SU-DHL-6 (cell line): ENCODE data around the gene HEATR5A.

Source experiments
- EZH2phosphoT487 ChIP-seq: fragments of 200-600 bp; sonication (generic), shearing (Covaris generic); conservative IDR thresholded peaks from 2 replicates; pipeline ENCODE4 v1.6.1; 2018; ENCODE audit warnings: mild to moderate bottlenecking, antibody characterized with exemption, low read length, moderate library complexity, mixed read lengths
- TF ChIP-seq, protein P1 (sequence below): fragments of 200-600 bp; sonication (generic); IDR thresholded peaks from one replicate; pipeline ENCODE4 v1.5.1; 2017; ENCODE audit warnings: antibody characterized with exemption, mild to moderate bottlenecking, low read length, moderate library complexity; ENCODE audit not compliant: insufficient read depth, poor library complexity, severe bottlenecking

DNA sequence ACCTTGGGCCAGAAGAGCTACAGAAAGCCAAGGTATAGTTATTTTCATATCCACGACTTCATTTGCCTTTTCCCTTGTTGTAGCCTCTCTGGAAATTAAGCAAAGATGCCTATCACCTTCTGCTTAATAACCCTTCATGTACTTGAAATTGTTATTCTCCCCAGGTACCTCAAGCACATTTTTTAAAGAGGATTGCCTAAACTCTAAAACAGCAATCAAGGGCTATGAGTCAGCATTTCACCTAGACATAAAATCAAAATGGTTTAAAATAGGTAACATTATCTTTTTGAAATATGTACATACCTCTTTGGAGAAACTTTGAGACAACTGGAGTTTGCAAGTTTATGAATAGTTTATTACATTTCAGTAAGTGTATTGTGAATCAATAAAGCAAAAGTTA, 25.4 kb upstream of the HEATR5A start:
- TF ChIP-seq EZH2phosphoT487 = no peak
- TF ChIP-seq, protein P1, sequence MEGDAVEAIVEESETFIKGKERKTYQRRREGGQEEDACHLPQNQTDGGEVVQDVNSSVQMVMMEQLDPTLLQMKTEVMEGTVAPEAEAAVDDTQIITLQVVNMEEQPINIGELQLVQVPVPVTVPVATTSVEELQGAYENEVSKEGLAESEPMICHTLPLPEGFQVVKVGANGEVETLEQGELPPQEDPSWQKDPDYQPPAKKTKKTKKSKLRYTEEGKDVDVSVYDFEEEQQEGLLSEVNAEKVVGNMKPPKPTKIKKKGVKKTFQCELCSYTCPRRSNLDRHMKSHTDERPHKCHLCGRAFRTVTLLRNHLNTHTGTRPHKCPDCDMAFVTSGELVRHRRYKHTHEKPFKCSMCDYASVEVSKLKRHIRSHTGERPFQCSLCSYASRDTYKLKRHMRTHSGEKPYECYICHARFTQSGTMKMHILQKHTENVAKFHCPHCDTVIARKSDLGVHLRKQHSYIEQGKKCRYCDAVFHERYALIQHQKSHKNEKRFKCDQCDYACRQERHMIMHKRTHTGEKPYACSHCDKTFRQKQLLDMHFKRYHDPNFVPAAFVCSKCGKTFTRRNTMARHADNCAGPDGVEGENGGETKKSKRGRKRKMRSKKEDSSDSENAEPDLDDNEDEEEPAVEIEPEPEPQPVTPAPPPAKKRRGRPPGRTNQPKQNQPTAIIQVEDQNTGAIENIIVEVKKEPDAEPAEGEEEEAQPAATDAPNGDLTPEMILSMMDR = no peak
